Measurements from ENCODE around the gene ZNF580.

- TF ChIP-seq EZH2 (IDR thresholded peaks at IDR 0.05) (no peak), EZH2phosphoT487 (IDR thresholded peaks at IDR 0.05) (no peak)
- TF ChIP-seq, protein P1, sequence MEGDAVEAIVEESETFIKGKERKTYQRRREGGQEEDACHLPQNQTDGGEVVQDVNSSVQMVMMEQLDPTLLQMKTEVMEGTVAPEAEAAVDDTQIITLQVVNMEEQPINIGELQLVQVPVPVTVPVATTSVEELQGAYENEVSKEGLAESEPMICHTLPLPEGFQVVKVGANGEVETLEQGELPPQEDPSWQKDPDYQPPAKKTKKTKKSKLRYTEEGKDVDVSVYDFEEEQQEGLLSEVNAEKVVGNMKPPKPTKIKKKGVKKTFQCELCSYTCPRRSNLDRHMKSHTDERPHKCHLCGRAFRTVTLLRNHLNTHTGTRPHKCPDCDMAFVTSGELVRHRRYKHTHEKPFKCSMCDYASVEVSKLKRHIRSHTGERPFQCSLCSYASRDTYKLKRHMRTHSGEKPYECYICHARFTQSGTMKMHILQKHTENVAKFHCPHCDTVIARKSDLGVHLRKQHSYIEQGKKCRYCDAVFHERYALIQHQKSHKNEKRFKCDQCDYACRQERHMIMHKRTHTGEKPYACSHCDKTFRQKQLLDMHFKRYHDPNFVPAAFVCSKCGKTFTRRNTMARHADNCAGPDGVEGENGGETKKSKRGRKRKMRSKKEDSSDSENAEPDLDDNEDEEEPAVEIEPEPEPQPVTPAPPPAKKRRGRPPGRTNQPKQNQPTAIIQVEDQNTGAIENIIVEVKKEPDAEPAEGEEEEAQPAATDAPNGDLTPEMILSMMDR (IDR thresholded peaks at IDR 0.05): no peak
Observed at GRCh38 chr19:55671054-55671378, 30.2 kb downstream of the ZNF580 start.

Data from neural progenitor cell (in vitro differentiated cells).